ENCODE measurements around the gene CHD1L. TPM values are rescaled to one million over a fixed set of nuclear protein-coding genes. Genes with fewer than 3 reads are reported as not detected.

The CHD1L gene
- total and polyA plus RNA-seq, 2 donors (not counting 3 experiments of a cell fraction or from before 2014, with no cell fraction given), result 12.3 to 33.8 TPM

DNA sequence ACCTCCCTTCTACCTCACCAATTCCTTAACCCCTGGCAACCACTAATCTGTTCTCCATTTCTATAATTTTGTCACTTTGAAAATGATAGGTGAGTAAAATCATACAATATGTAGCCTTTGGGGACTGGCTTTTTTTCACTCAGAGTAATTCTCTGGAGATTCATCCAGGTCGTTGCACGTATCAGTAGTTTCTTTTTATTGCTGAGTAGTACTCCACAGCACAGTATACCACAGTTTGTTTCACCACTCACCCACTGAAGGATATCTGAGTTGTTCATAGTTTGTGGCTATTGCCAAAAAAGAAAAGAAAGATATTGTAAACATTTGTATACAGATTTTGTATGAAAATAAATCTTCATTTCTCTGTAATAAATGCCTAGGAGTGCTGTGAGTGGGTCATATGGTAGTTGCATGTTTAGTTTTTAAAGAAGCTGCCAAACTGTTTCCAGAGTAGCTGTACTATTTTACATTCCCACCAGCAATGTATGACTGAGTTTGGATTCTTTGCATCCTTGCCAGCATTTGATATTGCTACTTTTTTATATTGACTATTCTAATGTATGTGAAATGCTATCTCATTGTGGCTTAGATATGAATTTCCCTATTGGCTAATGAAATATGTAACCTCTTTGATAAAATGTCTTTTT lies 3.7 kb downstream of the CHD1L start:
- Histone ChIP-seq H3K79me2 (ENCODE audit: control insufficient read depth, insufficient read depth, low read length) (peaks cover 76% of the 10 kb centered on the region), H3K4me3 (replicated peaks in 1 of 3; ENCODE audit: insufficient read depth in 1 of 3, low read depth in 1 of 3, low read length in 3 of 3) (no peak overlapping the region), H2AFZ (ENCODE audit: low read depth, low read length) (no peak overlapping the region), H3K9ac (replicated peaks; ENCODE audit: extremely low read depth, insufficient read depth, low read length) (no peak overlapping the region), H4K20me1 (replicated peaks; ENCODE audit: control insufficient read depth, extremely low read depth, insufficient read depth, low read length) (no peaks in the 10 kb centered on the region), H3K4me1 (ENCODE audit: control insufficient read depth, extremely low read depth, insufficient read depth, low read length) (peaks cover 11% of the 10 kb centered on the region), H3K9me1 (replicated peaks; ENCODE audit: control insufficient read depth, extremely low read depth, insufficient read depth, low read length) (no peaks in the 10 kb centered on the region), H3K27ac (ENCODE audit: insufficient read depth, low read depth, low read length) (no peak overlapping the region), H3K36me3 (ENCODE audit: control insufficient read depth in 2 of 2, extremely low read depth in 1 of 2, insufficient read depth in 2 of 2, low read length in 2 of 2) (no peaks in the 10 kb centered on the region), H3K4me2 (ENCODE audit: insufficient read depth, low read length) (no peak overlapping the region), H3K27me3 (ENCODE audit: control insufficient read depth in 2 of 2, insufficient read depth in 2 of 2, low read length in 2 of 2) (no peaks in the 10 kb centered on the region), H3K9me3 (replicated peaks; ENCODE audit: control insufficient read depth, insufficient read depth, low read length) (no peaks in the 10 kb centered on the region)
- intact Hi-C loops (cut with micrococcal nuclease), result no loop called here
- dilution Hi-C loops (cut with MboI; ENCODE audit: extremely low pct_ligation_motif_present, low sequenced_read_pairs), result no loop called here
- TF ChIP-seq EZH2 (IDR thresholded peaks at IDR 0.05; ENCODE audit: borderline replicate concordance, low read depth, low read length, severe bottlenecking) (no peak), MYC (IDR thresholded peaks at IDR 0.05; ENCODE audit: low read depth, low read length) (no peak), CTCF (IDR thresholded peaks at IDR 0.05; ENCODE audit: extremely low read depth in 1 of 2, insufficient read depth in 1 of 2, low read depth in 1 of 2, low read length in 2 of 2) (no peak), JUN (IDR thresholded peaks at IDR 0.05; ENCODE audit: borderline replicate concordance, insufficient read depth, insufficient read length, low read depth) (no peak), POLR2AphosphoS5 (IDR thresholded peaks at IDR 0.05; ENCODE audit: insufficient read depth, low read depth, low read length) (no peak), FOS (IDR thresholded peaks at IDR 0.05; ENCODE audit: borderline replicate concordance, insufficient read depth, low read length) (no peak), GATA2 (IDR thresholded peaks at IDR 0.05; ENCODE audit: insufficient read depth, insufficient read length, low read depth, low read length) (no peak), POLR2A (IDR thresholded peaks at IDR 0.05; ENCODE audit: low read depth, low read length) (no peak)
- TF ChIP-seq, protein P1, sequence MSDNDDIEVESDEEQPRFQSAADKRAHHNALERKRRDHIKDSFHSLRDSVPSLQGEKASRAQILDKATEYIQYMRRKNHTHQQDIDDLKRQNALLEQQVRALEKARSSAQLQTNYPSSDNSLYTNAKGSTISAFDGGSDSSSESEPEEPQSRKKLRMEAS (IDR thresholded peaks at IDR 0.05; ENCODE audit: insufficient read depth, insufficient read length), result no peak
- ChIA-PET POLR2A (no interaction called here), CTCF (interaction anchor here (1.3 kb wide), 1 partner anchor 27 kb away, joined by 3 read pairs; no protein-coding TSS in a partner anchor)
- no TSS peak for BruUV-seq (replicated peaks)
- FAIRE-seq (no peak), DNase-seq (ENCODE audit: low read depth, low spot score) (no peak)

Measured in endothelial cell of umbilical vein (primary cell).